Spleen (tissue), 11 donors: ENCODE measurements around the gene NBL1. TPM values are rescaled to one million over a fixed set of nuclear protein-coding genes. Genes with fewer than 3 reads are reported as not detected.

ENCODE experiments used
- DNase-seq: peaks from one replicate; pipeline ENCODE4 v3.0.0-alpha.2; 2020
- H3K27ac ChIP-seq, 8 donors: fragments of 200-600 bp; sonication (generic) in 7 of 8; 1 replicate in 4 of 8; 2 replicates in 4 of 8; pipeline versions ENCODE4 v1.5.0 to v1.8.0; 2016 to 2021; ENCODE audit warnings: inconsistent platforms in 4 of 8, mild to moderate bottlenecking in 4 of 8, moderate library complexity in 1 of 8
- H3K27me3 ChIP-seq, 7 donors: fragments of 200-600 bp; sonication (generic) in 6 of 7; replicated peaks in 1 of 7; 1 replicate in 4 of 7; 2 replicates in 3 of 7; pipeline versions ENCODE4 v1.5.0 to v1.8.0; 2016 to 2021; ENCODE audit warnings: inconsistent platforms in 3 of 7, mild to moderate bottlenecking in 1 of 7
- H3K36me3 ChIP-seq, 6 donors: fragments of 200-600 bp; sonication (generic) in 5 of 6; 1 replicate in 4 of 6; 2 replicates in 2 of 6; pipeline versions ENCODE4 v1.5.0 to v1.8.0; 2016 to 2021; ENCODE audit warnings: inconsistent platforms in 2 of 6
- H3K4me1 ChIP-seq, 6 donors: fragments of 200-600 bp; sonication (generic) in 5 of 6; 1 replicate in 3 of 6; 2 replicates in 3 of 6; pipeline versions ENCODE4 v1.5.0 to v1.8.0; 2016 to 2021; ENCODE audit warnings: inconsistent platforms in 3 of 6
- H3K4me3 ChIP-seq, 8 donors: fragments of 200-600 bp; sonication (generic) in 7 of 8; 1 replicate in 4 of 8; 2 replicates in 4 of 8; pipeline versions ENCODE4 v1.5.0 to v1.8.0; 2016 to 2021; ENCODE audit warnings: inconsistent platforms in 4 of 8, mild to moderate bottlenecking in 4 of 8, moderate library complexity in 2 of 8
- H3K9me3 ChIP-seq, 8 donors: fragments of 200-600 bp; sonication (generic) in 7 of 8; 1 replicate in 4 of 8; 2 replicates in 4 of 8; pipeline versions ENCODE4 v1.5.0 to v1.8.0; 2016 to 2021; ENCODE audit warnings: inconsistent platforms in 4 of 8
- CTCF ChIP-seq, 11 experiments: fragments of 200-600 bp in 7 of 11; fragments of 450-650 bp in 4 of 11; sonication (generic) in 4 of 11; IDR thresholded peaks in 8 of 11; conservative IDR thresholded peaks in 3 of 11; 1 replicate in 7 of 11; 2 replicates in 4 of 11; pipeline versions ENCODE4 v1.4.0 to v1.8.0; 2016 to 2021; ENCODE audit warnings: antibody characterized with exemption in 11 of 11, inconsistent platforms in 4 of 11, mild to moderate bottlenecking in 1 of 11
- POLR2A ChIP-seq, 3 donors: fragments of 450-650 bp; IDR thresholded peaks; one replicate each; pipeline ENCODE4 v1.5.1; 2017; ENCODE audit warnings: antibody characterized with exemption in 3 of 3, mild to moderate bottlenecking in 1 of 3
- POLR2AphosphoS5 ChIP-seq, 3 donors: sonication (generic); formaldehyde crosslinking; IDR thresholded peaks; one replicate each; pipeline ENCODE4 v1.5.1; 2017; ENCODE audit warnings: antibody characterized with exemption in 3 of 3
- WGBS, 5 donors: extraction: QIAGEN DNeasy Blood & Tissue Kit in 3 of 5; methylation state at CpG; one replicate each; pipeline versions ENCODE4 v1.1.5 to v1.1.7; 2013 to 2018; 5-methylcytosine and 5-hydroxymethylcytosine counted together
- intact Hi-C: fragments of 100-400 bp; cut with DNase I; formaldehyde crosslinking; loops from one replicate; pipeline ENCODE4 v1.15.0; 2023; ENCODE audit warnings: low total_unique reads
- polyA plus RNA-seq, 3 donors: library from polyadenylated mRNA; stranded (reverse); fragments of 200-250 nt; gene quantifications; one replicate each; pipeline ENCODE4 v1.2.1, GENCODE V29; 2013
- total RNA-seq, 7 donors: library from RNA; depleted of rRNA in 3 of 7; stranded (reverse); fragments of >200 nt in 3 of 7; fragmentation: NEBNext Ultra II Directional in 4 of 7; extraction: Animal tissue kit (Norgen Biotek cat#: 25700) in 4 of 7; gene quantifications; one replicate each; pipeline versions ENCODE4 v1.1.0 to v1.2.1, GENCODE V29; 2016 to 2021
- donor health status: healthy with polysubstance abuse.
- donor health status: DM: no; HTN: no; CAD: no; lungs with moderate emphysema.
- donor health status: DM: no; HTN: no; CAD: no.
- donor health status: Bipolar disorder and iron deficiency.
- donor health status: healthy.
- donor health status: DM: no; HTN: no; CAD: no.
- donor health status: DM: yes; HTN: yes; CAD: no.

The NBL1 gene
- total and polyA plus RNA-seq, 10 donors, result 9.9 to 50.1 (median 17.6) TPM

- Histone ChIP-seq H3K9me3 (no peaks in the 10 kb centered on the region), H3K27me3 (peaks cover 0 to 77% (median 3%) of the 10 kb centered on the region in 7 donors), H3K4me3 (no peak overlapping the region), H3K36me3 (no peaks in the 10 kb centered on the region), H3K27ac (no peak overlapping the region), H3K4me1 (no peaks in the 10 kb centered on the region)
- DNase-seq, result no peak
- WGBS, 5 donors, result 50 to 62% (median 54%) methylated on average over 6 of the region's 6 CpGs
- TF ChIP-seq CTCF (IDR thresholded peaks at IDR 0.05 in 8 of 11, conservative IDR thresholded peaks at IDR 0.05 in 3 of 11) (no peak), POLR2A (IDR thresholded peaks at IDR 0.05) (no peak), POLR2AphosphoS5 (IDR thresholded peaks at IDR 0.05) (no peak)
- intact Hi-C loops, result no loop called here
Measured at GRCh38 chr1:19672237-19672636, 28.1 kb downstream of the NBL1 start.

- intact Hi-C loops, result no loop called here
- Histone ChIP-seq H3K4me1 (peaks cover 0 to 4% (median 0%) of the 10 kb centered on the region in 6 donors), H3K36me3 (peaks cover 0 to 13% (median 0%) of the 10 kb centered on the region in 6 donors), H3K27ac (no peak overlapping the region), H3K4me3 (no peak overlapping the region), H3K27me3 (peaks cover 0 to 57% (median 3%) of the 10 kb centered on the region in 7 donors), H3K9me3 (no peaks in the 10 kb centered on the region)
- TF ChIP-seq POLR2AphosphoS5 (IDR thresholded peaks at IDR 0.05), result no peak
- no peak for TF ChIP-seq CTCF (IDR thresholded peaks at IDR 0.05 in 8 of 11, conservative IDR thresholded peaks at IDR 0.05 in 3 of 11)
- no peak for TF ChIP-seq POLR2A (IDR thresholded peaks at IDR 0.05)
- no peak for DNase-seq
- 66 to 80% (median 73%) methylated on average over 5 of the region's 5 CpGs for WGBS, 5 donors
Measured at GRCh38 chr1:19675797-19676196, 31.7 kb downstream of the NBL1 start.

- intact Hi-C loops, result no loop called here
- no peak for TF ChIP-seq POLR2A (IDR thresholded peaks at IDR 0.05)
- TF ChIP-seq CTCF (IDR thresholded peaks at IDR 0.05 in 8 of 11, conservative IDR thresholded peaks at IDR 0.05 in 3 of 11), result no peak
- TF ChIP-seq POLR2AphosphoS5 (IDR thresholded peaks at IDR 0.05), result no peak
- no peaks in the 10 kb centered on the region for H3K9me3 ChIP-seq
- H3K27me3 ChIP-seq, result peaks cover 0 to 53% (median 3%) of the 10 kb centered on the region in 7 donors
- 27 to 41% (median 36%) methylated on average over 13 of the region's 13 CpGs for WGBS, 5 donors
- no peak overlapping the region for H3K4me3 ChIP-seq
- peaks cover 0 to 19% (median 0%) of the 10 kb centered on the region in 6 donors for H3K36me3 ChIP-seq
- H3K27ac ChIP-seq, result no peak overlapping the region
- DNase-seq, result no peak
- peaks cover 0 to 4% (median 0%) of the 10 kb centered on the region in 6 donors for H3K4me1 ChIP-seq
Measured at GRCh38 chr1:19676438-19676922, 32.4 kb downstream of the NBL1 start.

- no peak for DNase-seq
- no peaks in the 10 kb centered on the region for H3K9me3 ChIP-seq
- peaks cover 0 to 34% (median 0%) of the 10 kb centered on the region in 7 donors for H3K27me3 ChIP-seq
- H3K4me3 ChIP-seq, result no peak overlapping the region
- H3K4me1 ChIP-seq, result peaks cover 0 to 4% (median 0%) of the 10 kb centered on the region in 6 donors
- no peak overlapping the region for H3K27ac ChIP-seq
- 64 to 72% (median 65%) methylated on average over 10 to 11 of the region's 11 CpGs; no CpG with 5 or more reads in 1 of the 5 donors for WGBS, 5 donors
- H3K36me3 ChIP-seq, result peaks cover 0 to 38% (median 12%) of the 10 kb centered on the region in 6 donors
- intact Hi-C loops, result no loop called here
- TF ChIP-seq POLR2A (IDR thresholded peaks at IDR 0.05) (no peak), POLR2AphosphoS5 (IDR thresholded peaks at IDR 0.05) (peak in 2 of 3 donors; percentile 20 to 44)
Measured at GRCh38 chr1:19678493-19678892, 34.4 kb downstream of the NBL1 start.
